ENCODE measurements around the gene CNTNAP4. TPM values are rescaled to one million over a fixed set of nuclear protein-coding genes. Genes with fewer than 3 reads are reported as not detected.

CNTNAP4 gene
- total RNA-seq, 1 experiment from 2014 or later: not detected

GRCh38 chr16:76518781-76519180, 241.6 kb downstream of the CNTNAP4 start:
- Histone ChIP-seq H4K8ac (replicated peaks; ENCODE audit: insufficient read length, low read depth, low read length) (no peak overlapping the region), H3K14ac (ENCODE audit: insufficient read depth, low read length) (no peak overlapping the region), H3K27me3 (ENCODE audit: insufficient read depth, low read length) (no peaks in the 10 kb centered on the region), H2BK5ac (ENCODE audit: insufficient read length, low read length) (no peak overlapping the region), H3K9ac (ENCODE audit: extremely low read depth, insufficient read length, low read length) (no peak overlapping the region), H3K23ac (ENCODE audit: insufficient read length, low read depth, low read length) (no peak overlapping the region), H2BK20ac (ENCODE audit: low read depth, low read length, poor library complexity, severe bottlenecking) (no peak overlapping the region), H3K4me2 (ENCODE audit: insufficient read depth, insufficient read length, low read length) (no peak overlapping the region), H4K91ac (ENCODE audit: insufficient read length, low read depth, low read length) (no peak overlapping the region), H4K20me1 (ENCODE audit: control insufficient read depth, insufficient read depth, insufficient read length) (no peaks in the 10 kb centered on the region), H3K79me1 (ENCODE audit: insufficient read depth, low read depth, low read length, poor library complexity, severe bottlenecking) (no peaks in the 10 kb centered on the region), H2BK12ac (ENCODE audit: insufficient read length, low read depth, low read length) (no peak overlapping the region), H4K5ac (ENCODE audit: insufficient read length, low read depth, low read length) (no peak overlapping the region), H3K27ac (ENCODE audit: insufficient read length, low read depth, low read length) (no peak overlapping the region), H3K18ac (ENCODE audit: insufficient read length, low read depth, low read length) (no peak overlapping the region), H2BK120ac (ENCODE audit: low read depth, low read length, poor library complexity, severe bottlenecking) (no peak overlapping the region), H3K23me2 (ENCODE audit: insufficient read length, low read depth, low read length, poor library complexity, severe bottlenecking) (no peaks in the 10 kb centered on the region), H3K4ac (ENCODE audit: low read depth, low read length) (no peak overlapping the region), H3K56ac (ENCODE audit: insufficient read length, low read depth, low read length) (no peak overlapping the region), H2AK5ac (ENCODE audit: insufficient read length, low read length) (no peak overlapping the region), H2AFZ (ENCODE audit: low read length) (no peak overlapping the region), H3K4me1 (ENCODE audit: insufficient read depth, low read length) (no peaks in the 10 kb centered on the region), H3T11ph (ENCODE audit: low read length) (no peak overlapping the region), H3K9me3 (ENCODE audit: control insufficient read depth, low read depth, low read length) (no peaks in the 10 kb centered on the region), H2BK15ac (ENCODE audit: low read depth, low read length) (no peak overlapping the region), H3K79me2 (ENCODE audit: insufficient read depth, low read length) (no peaks in the 10 kb centered on the region)
- no peaks in the 10 kb centered on the region for H3K27me3 Mint-ChIP-seq (ENCODE audit: low read depth)
- WGBS (ENCODE audit: extremely low coverage, insufficient read length, low lambda C conversion rate): no CpG with 5 or more reads among the region's 1 CpG
- H3K4me3 Mint-ChIP-seq: no peak overlapping the region; a peak in 1 of 5 replicates
- H3K36me3 Mint-ChIP-seq (ENCODE audit: insufficient read depth in 1 of 3, low read depth in 3 of 3): no peaks in the 10 kb centered on the region
- DNase-seq: peak; percentile 42
- TF ChIP-seq, protein P1, sequence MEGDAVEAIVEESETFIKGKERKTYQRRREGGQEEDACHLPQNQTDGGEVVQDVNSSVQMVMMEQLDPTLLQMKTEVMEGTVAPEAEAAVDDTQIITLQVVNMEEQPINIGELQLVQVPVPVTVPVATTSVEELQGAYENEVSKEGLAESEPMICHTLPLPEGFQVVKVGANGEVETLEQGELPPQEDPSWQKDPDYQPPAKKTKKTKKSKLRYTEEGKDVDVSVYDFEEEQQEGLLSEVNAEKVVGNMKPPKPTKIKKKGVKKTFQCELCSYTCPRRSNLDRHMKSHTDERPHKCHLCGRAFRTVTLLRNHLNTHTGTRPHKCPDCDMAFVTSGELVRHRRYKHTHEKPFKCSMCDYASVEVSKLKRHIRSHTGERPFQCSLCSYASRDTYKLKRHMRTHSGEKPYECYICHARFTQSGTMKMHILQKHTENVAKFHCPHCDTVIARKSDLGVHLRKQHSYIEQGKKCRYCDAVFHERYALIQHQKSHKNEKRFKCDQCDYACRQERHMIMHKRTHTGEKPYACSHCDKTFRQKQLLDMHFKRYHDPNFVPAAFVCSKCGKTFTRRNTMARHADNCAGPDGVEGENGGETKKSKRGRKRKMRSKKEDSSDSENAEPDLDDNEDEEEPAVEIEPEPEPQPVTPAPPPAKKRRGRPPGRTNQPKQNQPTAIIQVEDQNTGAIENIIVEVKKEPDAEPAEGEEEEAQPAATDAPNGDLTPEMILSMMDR (conservative IDR thresholded peaks at IDR 0.05): no peak
- no peaks in the 10 kb centered on the region for H3K9me3 Mint-ChIP-seq
- H3K4me1 Mint-ChIP-seq: peaks cover 20 to 25% of the 10 kb centered on the region in 2 experiments
- peak overlapping the region; percentile 46 to 91 (median 71); a peak in 5 of 7 replicates for H3K27ac Mint-ChIP-seq

All from H9 (cell line).